ENCODE data around the gene LRMDA.

DNA sequence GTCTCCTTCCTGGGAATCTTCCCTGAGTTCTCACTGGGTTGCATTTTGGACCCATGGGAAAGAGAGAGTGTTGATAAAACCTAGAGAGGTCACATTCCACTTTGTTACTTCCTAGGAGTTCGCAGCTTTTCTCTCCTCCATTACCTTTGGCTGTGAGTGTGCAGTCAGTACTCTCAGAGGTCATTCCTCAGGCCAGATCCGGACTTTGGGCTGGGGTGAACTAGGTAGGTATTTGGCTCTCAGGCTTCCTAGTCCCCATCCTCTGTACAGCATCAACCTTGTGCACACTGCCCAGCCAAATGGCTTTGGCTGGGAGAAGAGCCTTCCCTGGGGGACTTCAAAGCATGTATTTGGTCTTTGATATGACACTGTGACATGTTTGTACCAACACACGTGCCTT is 508.1 kb downstream of the LRMDA start:
- TF ChIP-seq, protein P1, sequence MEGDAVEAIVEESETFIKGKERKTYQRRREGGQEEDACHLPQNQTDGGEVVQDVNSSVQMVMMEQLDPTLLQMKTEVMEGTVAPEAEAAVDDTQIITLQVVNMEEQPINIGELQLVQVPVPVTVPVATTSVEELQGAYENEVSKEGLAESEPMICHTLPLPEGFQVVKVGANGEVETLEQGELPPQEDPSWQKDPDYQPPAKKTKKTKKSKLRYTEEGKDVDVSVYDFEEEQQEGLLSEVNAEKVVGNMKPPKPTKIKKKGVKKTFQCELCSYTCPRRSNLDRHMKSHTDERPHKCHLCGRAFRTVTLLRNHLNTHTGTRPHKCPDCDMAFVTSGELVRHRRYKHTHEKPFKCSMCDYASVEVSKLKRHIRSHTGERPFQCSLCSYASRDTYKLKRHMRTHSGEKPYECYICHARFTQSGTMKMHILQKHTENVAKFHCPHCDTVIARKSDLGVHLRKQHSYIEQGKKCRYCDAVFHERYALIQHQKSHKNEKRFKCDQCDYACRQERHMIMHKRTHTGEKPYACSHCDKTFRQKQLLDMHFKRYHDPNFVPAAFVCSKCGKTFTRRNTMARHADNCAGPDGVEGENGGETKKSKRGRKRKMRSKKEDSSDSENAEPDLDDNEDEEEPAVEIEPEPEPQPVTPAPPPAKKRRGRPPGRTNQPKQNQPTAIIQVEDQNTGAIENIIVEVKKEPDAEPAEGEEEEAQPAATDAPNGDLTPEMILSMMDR (IDR thresholded peaks at IDR 0.05; ENCODE audit: extremely low read depth in 1 of 2, insufficient read depth in 1 of 2, low read depth in 1 of 2, low read length in 2 of 2) = no peak
- TF ChIP-seq EZH2 (IDR thresholded peaks at IDR 0.05; ENCODE audit: borderline replicate concordance, low read depth, low read length, severe bottlenecking) (no peak), POLR2A (IDR thresholded peaks at IDR 0.05; ENCODE audit: low read depth, low read length) (no peak)
